Thymus (tissue), 11 donors: ENCODE data around the gene KRTAP5-7. TPM values are rescaled to one million over a fixed set of nuclear protein-coding genes. Genes with fewer than 3 reads are reported as not detected.
"Not testable (repeated sequence)": the region's sequence is repeated elsewhere in the genome, so short reads cannot be mapped to it uniquely, and the experiment has no call there.

ENCODE experiments used
- DNase-seq, 9 donors: peaks; one replicate each; pipeline ENCODE4 v3.0.0-alpha.2; 2013; ENCODE audit warnings: low spot score in 9 of 9, low read depth in 6 of 9, missing footprints in 1 of 9
- H3K27ac ChIP-seq, 2 donors: one replicate each; pipeline ENCODE4 v1.5.1; 2013; ENCODE audit warnings: control low read depth in 1 of 2, low read depth in 1 of 2, low read length in 1 of 2, mild to moderate bottlenecking in 1 of 2, moderate library complexity in 1 of 2
- H3K27me3 ChIP-seq, 2 donors: one replicate each; pipeline ENCODE4 v1.5.1; 2013; ENCODE audit warnings: low read length in 1 of 2; ENCODE audit not compliant: control insufficient read depth in 2 of 2, insufficient read depth in 1 of 2
- H3K36me3 ChIP-seq, 2 donors: one replicate each; pipeline ENCODE4 v1.5.1; 2013; ENCODE audit warnings: low read length in 1 of 2, mild to moderate bottlenecking in 1 of 2, moderate library complexity in 1 of 2; ENCODE audit not compliant: control insufficient read depth in 2 of 2, insufficient read depth in 2 of 2
- H3K4me1 ChIP-seq, 2 donors: one replicate each; pipeline ENCODE4 v1.5.1; 2013; ENCODE audit warnings: low read length in 2 of 2; ENCODE audit not compliant: control insufficient read depth in 2 of 2, insufficient read depth in 2 of 2
- H3K4me3 ChIP-seq, 2 donors: one replicate each; pipeline ENCODE4 v1.5.1; 2013; ENCODE audit warnings: low read length in 2 of 2, control low read depth in 1 of 2, mild to moderate bottlenecking in 1 of 2
- H3K9me3 ChIP-seq, 2 donors: one replicate each; pipeline ENCODE4 v1.5.1; 2013; ENCODE audit warnings: low read length in 1 of 2, mild to moderate bottlenecking in 1 of 2; ENCODE audit not compliant: control insufficient read depth in 2 of 2, insufficient read depth in 1 of 2
- WGBS: extraction: QIAGEN DNeasy Blood & Tissue Kit; methylation state at CpG from one replicate; pipeline ENCODE4 v1.1.7; 2013; 5-methylcytosine and 5-hydroxymethylcytosine counted together
- polyA plus RNA-seq: library from polyadenylated mRNA; stranded (reverse); fragments of 200-250 nt; gene quantifications from one replicate; pipeline ENCODE4 v1.2.3, GENCODE V29; 2013
- total RNA-seq: library from RNA; stranded (reverse); fragments of 120-200 nt; gene quantifications from one replicate; pipeline ENCODE4 v1.2.4, GENCODE V29; 2013
- donor health status: healthy.

KRTAP5-7 gene
- total and polyA plus RNA-seq, 2 donors = 0.05 TPM; not detected in 1

GRCh38 chr11:71571101-71571850 lies 44.2 kb downstream of the KRTAP5-7 start:
- 90% methylated on average over 36 of the region's 39 CpGs for WGBS
- H3K27ac ChIP-seq, H3K9me3 ChIP-seq, H3K27me3 ChIP-seq, H3K4me1 ChIP-seq, DNase-seq, H3K36me3 ChIP-seq, H3K4me3 ChIP-seq: not testable (repeated sequence)

DNA sequence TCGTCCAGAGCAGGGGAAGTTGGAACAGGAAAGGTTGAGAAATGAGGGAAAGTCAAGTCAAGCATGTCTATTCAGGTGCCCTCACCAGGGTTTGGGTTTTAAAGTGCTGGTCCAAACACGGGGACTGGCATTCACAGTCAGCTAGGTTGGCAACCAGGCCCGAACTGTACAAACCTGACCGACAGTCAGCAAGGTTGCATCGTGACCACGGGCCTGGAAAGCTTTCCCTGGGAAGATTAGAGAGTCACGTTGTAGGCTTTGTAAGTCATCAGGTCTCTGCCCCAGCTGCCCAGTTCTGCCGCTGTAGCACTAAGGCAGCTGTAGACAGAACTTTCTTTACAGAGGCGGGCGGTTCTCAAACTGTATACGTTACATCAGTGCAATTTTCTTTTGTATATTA lies 45.7 kb downstream of the KRTAP5-7 start:
- Histone ChIP-seq H3K27me3 (peaks cover 0 to 6% of the 10 kb centered on the region in 2 donors), H3K9me3 (no peaks in the 10 kb centered on the region), H3K27ac (no peak overlapping the region), H3K36me3 (no peaks in the 10 kb centered on the region), H3K4me1 (no peaks in the 10 kb centered on the region), H3K4me3 (no peak overlapping the region)
- DNase-seq = no peak
- 87% methylated on average over 11 of the region's 11 CpGs for WGBS

DNA sequence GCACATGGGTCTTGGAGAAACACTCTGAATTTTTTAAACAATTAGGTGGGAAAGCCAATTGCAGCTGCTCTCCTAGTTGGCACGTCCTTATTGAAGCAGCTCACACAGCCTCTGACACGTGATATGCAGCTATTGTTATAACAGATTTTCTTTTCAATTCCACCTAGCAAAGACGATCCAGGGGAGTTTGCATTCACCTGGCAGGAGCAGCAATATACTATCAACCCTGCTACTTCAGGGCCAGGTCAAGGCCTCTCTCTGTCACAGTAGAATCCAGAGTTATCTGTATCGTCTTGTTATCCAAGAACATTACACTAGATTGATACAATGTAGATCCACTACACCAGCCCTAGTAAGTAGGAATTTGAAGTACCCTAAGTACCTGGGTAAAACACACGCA lies 47.4 kb downstream of the KRTAP5-7 start:
- H3K4me3 ChIP-seq = no peak overlapping the region
- no peak for DNase-seq
- H3K27ac ChIP-seq = no peak overlapping the region
- H3K9me3 ChIP-seq = no peaks in the 10 kb centered on the region
- H3K36me3 ChIP-seq = no peaks in the 10 kb centered on the region
- peaks cover 0 to 6% of the 10 kb centered on the region in 2 donors for H3K27me3 ChIP-seq
- H3K4me1 ChIP-seq = no peaks in the 10 kb centered on the region
- WGBS = 91% methylated on average over 5 of the region's 5 CpGs

DNA sequence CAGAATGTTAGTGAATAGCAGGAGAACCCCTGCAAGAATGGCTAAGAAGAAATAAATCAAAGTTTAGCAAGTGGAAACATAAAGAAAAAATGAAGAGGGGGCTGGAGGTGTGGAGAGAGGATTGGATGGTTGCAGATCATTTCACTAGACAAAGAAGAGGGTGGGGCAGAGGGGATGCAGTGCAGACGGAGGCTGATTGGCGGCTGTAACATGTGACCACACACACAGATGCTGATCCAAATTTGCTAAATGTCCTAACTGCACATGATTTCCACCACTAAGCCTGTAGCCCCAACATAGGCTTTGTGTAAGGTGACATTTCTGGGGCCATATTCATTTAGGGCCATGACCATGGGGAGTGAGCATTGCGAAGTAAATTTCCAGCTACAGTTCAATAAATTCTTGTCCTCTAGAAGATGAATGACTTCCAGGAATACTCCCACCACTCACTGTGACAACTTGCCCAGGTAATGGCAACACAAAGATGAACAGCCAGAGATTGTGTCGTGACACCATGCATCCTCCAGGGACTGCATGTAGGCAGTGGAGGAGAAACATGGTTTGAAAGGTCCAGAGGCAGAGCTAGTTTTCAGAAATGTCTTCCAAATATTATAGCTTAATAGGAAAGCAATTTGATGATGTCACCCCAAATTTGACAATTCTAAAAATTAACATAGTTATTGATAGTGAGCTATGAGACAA lies 48.8 kb downstream of the KRTAP5-7 start:
- Histone ChIP-seq H3K27ac (no peak overlapping the region), H3K27me3 (peaks cover 0 to 6% of the 10 kb centered on the region in 2 donors), H3K4me3 (no peak overlapping the region), H3K9me3 (no peaks in the 10 kb centered on the region), H3K36me3 (no peaks in the 10 kb centered on the region), H3K4me1 (no peaks in the 10 kb centered on the region)
- no peak for DNase-seq
- WGBS = 84% methylated on average over 4 of the region's 4 CpGs

- H3K27ac ChIP-seq, H3K27me3 ChIP-seq, DNase-seq, H3K9me3 ChIP-seq, H3K4me3 ChIP-seq, H3K36me3 ChIP-seq, H3K4me1 ChIP-seq: not testable (repeated sequence)
- WGBS = 93% methylated on average over 38 of the region's 41 CpGs
These were observed 49.8 kb downstream of the KRTAP5-7 start for GRCh38 chr11:71576688-71577465.

DNA sequence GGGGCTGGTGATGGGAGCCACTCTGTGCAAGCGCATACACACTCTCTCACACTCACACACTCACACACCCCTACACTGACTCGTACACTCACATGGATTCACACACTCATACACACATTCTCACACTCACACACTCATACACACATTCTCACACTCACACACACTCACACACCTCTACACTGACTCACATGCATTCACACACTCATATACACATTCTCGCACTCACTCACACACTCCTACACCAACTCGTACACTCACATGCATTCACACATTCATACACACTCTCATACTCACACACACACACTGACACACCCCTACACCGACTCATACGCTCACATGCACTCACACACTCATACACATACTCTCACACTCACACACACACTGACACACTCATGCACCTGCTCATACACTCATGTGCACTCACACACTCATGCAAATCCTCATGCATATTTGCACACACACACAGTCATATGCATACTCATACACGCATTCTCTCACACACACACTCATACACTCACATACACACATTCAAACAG lies 50.5 kb downstream of the KRTAP5-7 start:
- no peaks in the 10 kb centered on the region for H3K4me1 ChIP-seq
- H3K4me3 ChIP-seq = no peak overlapping the region
- H3K27me3 ChIP-seq = peaks cover 0 to 6% of the 10 kb centered on the region in 2 donors
- H3K9me3 ChIP-seq = no peaks in the 10 kb centered on the region
- no peaks in the 10 kb centered on the region for H3K36me3 ChIP-seq
- H3K27ac ChIP-seq = no peak overlapping the region
- WGBS = 94% methylated on average over 7 of the region's 7 CpGs
- DNase-seq = no peak

Other genes starting within 250 kb of the KRTAP5-7 start
- gene DHCR7, start 78.9 kb upstream of the KRTAP5-7 start, total RNA-seq = 4.5 TPM
- 4.1 TPM for gene DHCR7, start 78.9 kb upstream of the KRTAP5-7 start, polyA plus RNA-seq
- 47.9 TPM for gene NADSYN1, start 74.1 kb upstream of the KRTAP5-7 start, total RNA-seq
- gene NADSYN1, start 74.1 kb upstream of the KRTAP5-7 start, polyA plus RNA-seq = 113 TPM
- gene KRTAP5-8, start 10.8 kb downstream of the KRTAP5-7 start, total RNA-seq = not detected
- 0.25 TPM for gene KRTAP5-8, start 10.8 kb downstream of the KRTAP5-7 start, polyA plus RNA-seq
- gene KRTAP5-9, start 21.2 kb downstream of the KRTAP5-7 start, total RNA-seq = not detected
- gene KRTAP5-9, start 21.2 kb downstream of the KRTAP5-7 start, polyA plus RNA-seq = 0.48 TPM
- not detected for gene KRTAP5-10, start 38.3 kb downstream of the KRTAP5-7 start, total RNA-seq
- gene KRTAP5-10, start 38.3 kb downstream of the KRTAP5-7 start, polyA plus RNA-seq = 0.16 TPM
- not detected for gene KRTAP5-11, start 55.6 kb downstream of the KRTAP5-7 start, total RNA-seq
- not detected for gene KRTAP5-11, start 55.6 kb downstream of the KRTAP5-7 start, polyA plus RNA-seq